Measurements from ENCODE around the gene CCDC81.
A peak's percentile ranks its signal among the peaks of the same experiment; 100 is the strongest.
"Not testable (repeated sequence)": the region's sequence is repeated elsewhere in the genome, so short reads cannot be mapped to it uniquely, and the experiment has no call there.

The CCDC81 gene

DNA sequence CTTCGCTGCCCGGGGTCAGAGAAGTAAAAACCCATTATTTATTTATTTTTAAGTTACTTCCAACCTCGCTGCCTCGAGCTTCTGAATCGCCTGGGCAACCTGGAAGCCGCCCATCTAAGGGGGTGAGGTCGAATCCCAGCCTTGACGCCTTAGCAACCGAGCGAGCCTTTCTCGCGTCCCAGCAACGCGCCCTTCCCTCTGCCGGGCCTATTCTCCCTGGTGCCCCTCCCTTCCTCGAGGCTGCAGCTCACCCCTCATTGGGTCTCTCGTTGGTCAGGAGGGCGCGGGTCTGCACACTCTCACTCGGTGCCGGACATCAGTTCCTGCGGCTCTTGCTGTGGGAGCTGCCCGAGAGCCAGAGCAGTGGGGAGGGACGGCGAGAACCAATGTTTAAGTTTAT lies at the start of gene CCDC81:
CCDC81 (plus strand) TSS at position 302 of the 400 bp plus-strand sequence. CDS start 277 bp downstream, outside the sequence.
- DNase-seq (ENCODE audit: low spot score): peak; percentile 31

DNA sequence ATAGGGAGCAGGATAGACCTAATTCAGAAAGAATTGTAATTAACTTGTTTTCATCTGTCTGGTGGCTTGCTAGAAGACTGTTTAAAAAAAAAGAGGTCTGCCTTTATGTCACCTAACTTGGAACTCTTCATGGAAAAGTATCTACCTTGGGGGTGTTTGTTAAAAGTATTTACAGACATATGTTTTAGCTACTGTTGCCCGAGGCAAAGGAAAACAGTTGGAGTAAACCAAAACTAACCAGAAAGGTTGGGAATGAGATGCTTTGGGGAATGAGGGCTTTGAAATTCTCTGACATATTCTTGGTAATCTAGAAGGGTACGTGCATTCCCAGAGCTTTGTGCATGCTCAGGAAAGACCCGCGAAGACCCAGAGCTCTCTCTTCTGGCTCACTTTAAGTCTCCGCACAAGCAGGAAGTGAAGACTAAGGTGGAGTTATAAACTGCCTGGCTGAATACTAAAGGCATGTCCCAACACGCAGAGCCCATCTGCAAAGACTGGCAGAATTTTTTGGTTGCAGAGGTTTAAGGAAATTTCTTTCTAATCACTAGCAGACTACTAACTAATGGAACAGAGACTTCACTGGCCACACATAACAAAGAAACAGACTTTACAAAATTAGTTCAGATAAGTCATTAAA lies 39.4 kb upstream of the CCDC81 start:
- no peak for DNase-seq (ENCODE audit: low spot score)

- DNase-seq (ENCODE audit: low spot score): no peak
These were observed 37.5 kb upstream of the CCDC81 start for GRCh38 chr11:86337227-86337626.

DNA sequence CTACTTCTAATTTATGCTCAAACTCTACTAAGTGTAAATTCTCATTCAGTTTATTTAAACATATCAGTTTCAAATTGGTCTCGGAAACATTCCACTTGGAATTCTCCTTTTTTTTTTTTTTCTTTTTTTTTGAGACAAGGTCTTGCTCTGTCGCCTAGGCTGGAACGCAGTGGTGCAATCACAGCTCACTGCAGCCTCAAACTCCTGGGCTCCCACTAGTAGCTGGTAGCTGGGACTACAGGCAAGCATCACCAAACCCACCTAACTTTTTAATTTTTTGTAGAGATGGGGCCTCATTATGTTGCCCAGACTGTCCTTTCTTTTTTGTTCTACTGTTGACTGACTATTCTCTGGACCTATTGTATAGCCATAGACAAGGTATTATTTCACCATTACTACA lies 33.3 kb upstream of the CCDC81 start:
- no peak for DNase-seq (ENCODE audit: low spot score)

DNA sequence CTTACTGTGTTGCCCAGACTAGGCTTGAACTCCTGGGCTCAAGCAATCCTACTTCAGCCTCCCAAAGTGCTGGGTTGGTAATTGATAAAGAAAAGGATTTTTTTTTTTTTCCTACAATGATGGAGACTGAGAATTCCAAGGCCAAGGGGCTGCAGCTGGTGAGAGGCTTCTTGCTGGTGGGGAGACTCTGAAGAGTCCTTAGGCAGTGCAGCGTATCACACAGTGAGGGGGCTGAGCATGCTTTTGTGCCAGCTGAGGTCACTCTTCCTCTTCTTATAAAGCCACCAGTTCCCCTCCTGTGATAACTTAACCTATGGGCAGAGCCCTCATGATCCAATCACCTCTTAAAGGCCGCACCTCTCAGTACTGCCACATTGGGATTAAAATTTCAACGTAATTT lies 28.2 kb upstream of the CCDC81 start:
- no peak for DNase-seq (ENCODE audit: low spot score)

DNA sequence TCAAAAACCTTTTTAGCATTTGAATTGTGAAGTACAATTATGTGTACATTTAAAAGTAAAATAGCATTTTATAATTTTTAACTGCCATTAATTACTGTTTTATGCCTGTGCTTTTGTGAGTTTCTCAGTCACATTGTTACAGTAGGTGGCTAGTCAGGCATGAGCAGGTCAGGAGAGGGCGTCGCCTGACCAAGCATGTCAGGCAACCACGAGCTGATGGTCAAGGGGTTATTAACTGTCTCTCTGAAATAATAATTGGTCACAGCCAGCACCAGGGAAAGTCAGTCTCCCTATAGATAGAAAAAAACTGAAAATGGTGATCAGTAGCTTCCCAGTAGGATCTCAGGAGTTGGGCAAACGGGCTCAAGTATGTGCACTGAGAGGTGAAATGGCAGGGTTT lies 19.4 kb upstream of the CCDC81 start:
- no peak for DNase-seq (ENCODE audit: low spot score)

DNA sequence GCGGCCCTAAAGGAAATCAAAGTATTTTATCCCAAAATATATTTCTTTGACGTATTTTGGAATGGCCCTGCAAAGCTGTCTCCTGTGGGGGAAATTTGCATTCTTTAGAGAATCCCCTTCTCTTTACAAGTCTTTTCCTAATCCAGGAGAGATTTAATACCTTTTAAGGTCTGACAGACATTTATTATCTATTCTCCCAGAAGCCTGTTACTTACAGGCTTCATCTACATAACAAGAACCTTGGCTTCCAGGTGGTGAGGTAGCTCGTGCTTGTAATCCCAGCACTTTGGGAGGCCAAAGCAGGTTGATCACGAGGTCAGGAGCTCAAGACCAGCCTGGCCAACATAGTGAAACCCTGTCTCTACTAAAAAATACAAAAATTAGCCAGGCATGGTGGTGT lies 17.3 kb upstream of the CCDC81 start:
- not testable (repeated sequence) for DNase-seq (ENCODE audit: low spot score)

- DNase-seq (ENCODE audit: low spot score): no peak
These were observed 16.0 kb upstream of the CCDC81 start for GRCh38 chr11:86358720-86359119.

GRCh38 chr11:86360775-86361395 lies 13.8 kb upstream of the CCDC81 start:
- DNase-seq (ENCODE audit: low spot score): peak; percentile 41

GRCh38 chr11:86363424-86363823 lies 11.3 kb upstream of the CCDC81 start:
- DNase-seq (ENCODE audit: low spot score): no peak

DNA sequence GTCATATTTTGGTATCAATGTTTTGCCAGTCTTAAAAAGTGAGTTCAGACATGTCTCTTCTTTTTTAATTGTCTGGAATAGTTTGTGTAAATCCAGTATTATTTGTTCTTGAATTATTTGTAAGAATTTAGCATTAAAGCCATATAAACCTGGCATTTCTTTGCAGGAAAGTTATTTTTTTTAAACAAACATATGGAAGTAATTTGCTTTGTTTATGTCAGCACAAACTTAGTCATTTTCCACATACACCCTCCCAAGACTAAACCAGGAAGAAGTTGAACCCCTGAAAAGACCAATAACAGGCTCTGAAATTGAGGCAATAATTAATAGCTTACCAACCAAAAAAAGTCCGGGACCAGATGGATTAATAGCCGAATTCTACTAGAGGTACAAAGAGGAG lies 9.1 kb upstream of the CCDC81 start:
- DNase-seq (ENCODE audit: low spot score): no peak

DNA sequence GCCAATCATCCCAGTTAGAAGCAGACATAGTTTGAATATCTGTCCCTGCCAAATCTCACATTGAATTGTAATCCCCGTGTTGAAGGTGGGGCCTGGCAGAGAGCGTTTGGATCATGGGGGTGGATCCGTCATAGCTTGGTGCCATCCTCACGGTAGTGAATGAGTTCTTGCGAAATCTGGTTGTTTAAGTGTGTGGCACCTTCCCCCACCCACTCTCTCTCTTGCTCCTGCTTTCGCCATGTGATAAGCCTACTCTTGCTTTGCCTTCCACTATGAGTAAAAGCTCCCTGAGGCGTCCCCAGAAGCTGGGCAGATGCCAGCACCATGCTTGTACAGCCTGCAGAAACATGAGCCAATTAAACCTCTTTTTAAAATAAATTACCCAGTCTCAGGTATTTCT lies 5.0 kb upstream of the CCDC81 start:
- DNase-seq (ENCODE audit: low spot score): no peak

DNA sequence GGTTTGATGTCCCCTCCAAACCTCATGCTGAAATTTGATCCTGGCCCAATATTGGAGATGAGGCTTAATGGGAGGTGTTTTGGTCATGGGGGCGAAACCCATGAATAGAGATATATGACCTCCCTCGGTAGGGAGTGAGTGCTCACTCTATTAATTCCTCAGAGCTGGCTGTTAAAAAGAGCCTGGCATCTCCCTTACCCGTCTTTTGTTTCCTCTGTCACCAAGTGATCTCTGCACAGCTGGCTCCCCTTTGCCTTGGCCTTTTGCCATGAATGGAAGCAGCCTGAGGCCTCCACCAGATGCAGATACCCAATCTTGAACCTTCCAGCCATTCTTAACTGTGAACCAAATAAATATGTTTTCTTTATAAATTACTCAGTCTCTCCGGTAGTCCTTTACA lies 4.5 kb upstream of the CCDC81 start:
- no peak for DNase-seq (ENCODE audit: low spot score)

- peak; percentile 13 for DNase-seq (ENCODE audit: low spot score)
These were observed 3.6 kb upstream of the CCDC81 start for GRCh38 chr11:86370922-86371594.

DNA sequence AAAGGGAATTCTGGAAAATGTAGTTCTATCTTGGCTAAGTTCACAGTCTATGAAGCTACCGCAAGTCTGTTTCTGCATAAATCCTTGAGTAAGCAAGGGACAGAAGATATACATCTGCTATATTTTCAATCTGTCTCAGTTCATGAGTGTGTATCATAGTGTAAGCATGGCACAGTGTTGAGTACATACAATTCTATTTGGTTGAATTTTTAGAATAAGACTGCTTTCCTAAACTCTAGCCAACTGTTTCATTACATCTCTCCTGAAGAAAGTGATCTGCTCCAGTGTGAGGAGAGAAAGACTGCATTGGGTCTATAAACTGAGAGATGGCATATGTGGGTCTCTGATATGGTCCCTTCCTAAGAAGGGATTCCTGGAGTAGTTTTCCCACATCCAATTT lies 2.6 kb upstream of the CCDC81 start:
- DNase-seq (ENCODE audit: low spot score): no peak

GRCh38 chr11:86372586-86372985 lies 2.1 kb upstream of the CCDC81 start:
- no peak for DNase-seq (ENCODE audit: low spot score)

DNA sequence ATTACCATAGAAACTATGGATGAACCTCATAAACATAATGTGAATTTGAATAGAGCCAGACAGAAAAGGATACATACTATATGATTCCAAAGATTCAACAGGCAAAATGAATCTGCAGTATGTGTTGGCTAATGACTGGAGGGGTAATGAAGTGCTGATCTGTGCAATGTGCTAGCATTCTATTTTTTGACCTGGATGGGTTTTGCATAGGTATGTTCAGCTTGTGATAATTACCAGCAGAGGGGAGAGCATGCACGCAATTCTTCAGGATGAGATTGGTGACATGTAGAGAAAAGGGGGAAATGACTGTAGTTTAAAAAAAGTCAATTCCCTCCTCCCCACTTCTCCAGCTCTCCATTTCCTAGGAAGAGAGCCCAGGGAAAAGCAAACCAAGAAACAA lies 618 bp upstream of the CCDC81 start:
- no peak for DNase-seq (ENCODE audit: low spot score)

- DNase-seq (ENCODE audit: low spot score): no peak
These were observed 3.3 kb downstream of the CCDC81 start for GRCh38 chr11:86377972-86378371.

GRCh38 chr11:86380295-86381059 lies 5.8 kb downstream of the CCDC81 start:
- DNase-seq (ENCODE audit: low spot score): no peak

DNA sequence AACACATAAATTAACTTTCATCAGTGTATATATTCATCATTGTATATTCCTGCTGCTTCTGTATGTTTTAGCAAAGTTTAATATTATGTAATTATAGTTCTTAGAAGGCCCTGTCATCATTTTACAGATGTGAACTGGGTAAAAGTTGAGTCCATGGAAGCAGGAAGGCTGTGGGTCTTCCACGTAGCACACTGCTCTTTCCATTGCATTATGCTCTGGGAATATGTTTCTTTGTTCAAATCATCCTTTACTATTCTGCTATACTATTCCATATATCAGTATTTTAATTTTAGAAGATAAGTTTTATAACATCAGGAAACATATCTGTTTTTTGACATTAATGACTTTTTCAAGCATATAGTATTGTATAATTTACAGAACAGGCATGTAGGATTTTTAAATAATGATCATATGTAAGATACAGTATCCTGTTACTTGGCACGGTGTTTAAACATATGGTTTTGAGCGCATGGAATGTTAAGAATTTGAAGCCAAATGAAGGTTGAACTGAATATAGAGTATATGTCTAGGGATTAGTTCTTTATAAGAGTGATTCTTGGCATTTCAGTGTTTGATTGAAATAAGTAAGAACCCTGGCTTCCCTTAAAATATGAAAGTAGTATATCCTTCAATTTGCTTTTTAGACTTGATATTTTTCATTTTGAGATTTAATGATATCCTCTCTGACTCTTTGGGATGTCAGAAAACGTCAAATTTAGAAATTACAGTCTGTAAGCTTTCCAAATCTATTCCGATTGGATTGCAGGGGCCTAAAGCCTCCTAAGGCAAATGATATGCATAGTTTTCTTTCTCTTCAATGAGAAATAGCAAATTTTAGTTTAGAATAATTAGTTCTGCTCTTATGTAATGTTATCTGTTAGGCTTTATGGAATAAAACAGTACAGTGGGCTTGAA lies 8.6 kb downstream of the CCDC81 start:
- no peak for DNase-seq (ENCODE audit: low spot score)

- no peak for DNase-seq (ENCODE audit: low spot score)
These were observed 11.6 kb downstream of the CCDC81 start for GRCh38 chr11:86386283-86386682.

- no peak for DNase-seq (ENCODE audit: low spot score)
These were observed 12.1 kb downstream of the CCDC81 start for GRCh38 chr11:86386746-86387145.
